IMR-90 (cell line): ENCODE results near the gene LGI4. TPM values are rescaled to one million over a fixed set of nuclear protein-coding genes. Genes with fewer than 3 reads are reported as not detected.

ENCODE experiments used
- ATAC-seq: fragments of 200-7000 bp; cut with Tn5 transposase; 2 replicates; pipeline ENCODE4 v1.9.1; 2020; ENCODE audit warnings: low read depth, mild to moderate bottlenecking, moderate library complexity
- BruUV-seq: library from RNA; stranded (reverse); fragments of 400-500 nt; replicated peaks from 2 replicates; lab custom pipeline; 2021; lab: Mats Ljungman, UMichigan
- CTCF ChIA-PET: fragments of 300-600 bp; formaldehyde crosslinking; extraction: SDS; loops from one replicate; lab custom pipeline; 2021; ENCODE audit warnings: antibody characterized with exemption; lab: Yijun Ruan, JAX
- POLR2A ChIA-PET: fragments of 300-600 bp; sonication (Branson Sonifier 250); formaldehyde crosslinking; loops from one replicate; lab custom pipeline; 2022; ENCODE audit warnings: antibody characterized with exemption; ENCODE audit not compliant: unreplicated experiment; lab: Charles Lee
- DNase-seq: peaks from one replicate; pipeline ENCODE4 v3.0.0; 2013
- H2AFZ ChIP-seq: replicated peaks from 2 replicates; pipeline ENCODE3; 2013; ENCODE audit warnings: low read length, mild to moderate bottlenecking; ENCODE audit not compliant: poor library complexity
- H2AK5ac ChIP-seq: 2 replicates; pipeline ENCODE4 v1.6.1; 2013; ENCODE audit warnings: low read depth, low read length, inconsistent platforms
- H2AK9ac ChIP-seq: replicated peaks from 2 replicates; pipeline ENCODE3; 2013; ENCODE audit warnings: mild to moderate bottlenecking, low read depth, low read length, moderate library complexity; ENCODE audit not compliant: poor library complexity
- H2BK120ac ChIP-seq: 2 replicates; pipeline ENCODE4 v1.6.1; 2013; ENCODE audit warnings: low read depth, low read length, inconsistent platforms
- H2BK15ac ChIP-seq: 3 replicates; pipeline ENCODE4 v1.6.1; 2013; ENCODE audit warnings: low read depth, low read length, inconsistent platforms
- H2BK20ac ChIP-seq: 2 replicates; pipeline ENCODE4 v1.6.1; 2013; ENCODE audit warnings: low read depth, mild to moderate bottlenecking, inconsistent platforms, low read length, moderate library complexity
- H2BK5ac ChIP-seq: 2 replicates; pipeline ENCODE4 v1.6.1; 2013; ENCODE audit warnings: mild to moderate bottlenecking, low read depth, low read length, inconsistent platforms; ENCODE audit not compliant: poor library complexity, severe bottlenecking
- H3K14ac ChIP-seq: replicated peaks from 2 replicates; pipeline ENCODE4 v1.6.1; 2013; ENCODE audit warnings: low read depth, low read length, inconsistent platforms
- H3K18ac ChIP-seq: 2 replicates; pipeline ENCODE4 v1.6.1; 2013; ENCODE audit warnings: low read depth, low read length, control low read depth
- H3K23ac ChIP-seq: 2 replicates; pipeline ENCODE4 v1.6.1; 2013; ENCODE audit warnings: low read depth, low read length, inconsistent platforms
- H3K27ac ChIP-seq: 2 replicates; pipeline ENCODE4 v1.5.1; 2013; ENCODE audit warnings: mild to moderate bottlenecking, control low read depth, low read length; ENCODE audit not compliant: insufficient read depth
- H3K27me3 ChIP-seq: 2 replicates; pipeline ENCODE4 v1.6.1; 2013; ENCODE audit warnings: low read length; ENCODE audit not compliant: control insufficient read depth, insufficient read depth
- H3K36me3 ChIP-seq: 2 replicates; pipeline ENCODE4 v1.6.1; 2013; ENCODE audit warnings: low read length, mixed read lengths; ENCODE audit not compliant: control insufficient read depth, insufficient read depth
- H3K4ac ChIP-seq: 2 replicates; pipeline ENCODE4 v1.6.1; 2013; ENCODE audit warnings: low read depth, low read length, inconsistent platforms
- H3K4me1 ChIP-seq: 2 replicates; pipeline ENCODE4 v1.6.1; 2013; ENCODE audit warnings: low read length, mixed read lengths; ENCODE audit not compliant: control insufficient read depth, insufficient read depth
- H3K4me2 ChIP-seq: 2 replicates; pipeline ENCODE4 v1.6.1; 2013; ENCODE audit warnings: low read depth, mild to moderate bottlenecking, control low read depth, low read length, moderate library complexity
- H3K4me3 ChIP-seq: 2 replicates; pipeline ENCODE4 v1.5.1; 2013; ENCODE audit warnings: low read depth, mild to moderate bottlenecking, control low read depth, low read length, moderate library complexity; ENCODE audit not compliant: insufficient read depth
- H3K56ac ChIP-seq: 2 replicates; pipeline ENCODE4 v1.6.1; 2013; ENCODE audit warnings: low read length, inconsistent platforms; ENCODE audit not compliant: insufficient read depth; ENCODE audit errors: extremely low read depth
- H3K79me1 ChIP-seq, 2 experiments: 2 replicates each; pipeline ENCODE4 v1.6.1; 2013; ENCODE audit warnings: low read length in 2 of 2, inconsistent platforms in 1 of 2, low read depth in 1 of 2
- H3K9ac ChIP-seq: 2 replicates; pipeline ENCODE4 v1.6.1; 2013; ENCODE audit warnings: low read depth, low read length, control low read depth
- H3K9me1 ChIP-seq: 2 replicates; pipeline ENCODE4 v1.6.1; 2013; ENCODE audit warnings: low read length, inconsistent platforms; ENCODE audit not compliant: insufficient read depth
- H3K9me3 ChIP-seq: 2 replicates; pipeline ENCODE4 v1.6.1; 2013; ENCODE audit warnings: low read length; ENCODE audit not compliant: control insufficient read depth, insufficient read depth
- H4K20me1 ChIP-seq: 2 replicates; pipeline ENCODE4 v1.6.1; 2013; ENCODE audit warnings: low read length, inconsistent platforms; ENCODE audit not compliant: insufficient read depth
- H4K5ac ChIP-seq: 2 replicates; pipeline ENCODE4 v1.6.1; 2013; ENCODE audit warnings: mild to moderate bottlenecking, low read depth, low read length, control low read depth
- H4K8ac ChIP-seq, 2 experiments: 2 replicates each; pipeline ENCODE4 v1.6.1; 2013; ENCODE audit warnings: low read depth in 2 of 2, low read length in 2 of 2, control low read depth in 1 of 2, inconsistent platforms in 1 of 2
- H4K91ac ChIP-seq: 2 replicates; pipeline ENCODE4 v1.6.1; 2013; ENCODE audit warnings: low read depth, low read length, inconsistent platforms; ENCODE audit not compliant: insufficient read depth
- BHLHE40 ChIP-seq: fragments of 150-350 bp; IDR thresholded peaks from 2 replicates; pipeline ENCODE4 v1.6.1; 2016; ENCODE audit warnings: mild to moderate bottlenecking, low read depth, low read length
- CEBPB ChIP-seq: IDR thresholded peaks from 2 replicates; pipeline ENCODE4 v1.6.1; 2012; ENCODE audit warnings: low read depth, low read length, improper control_type of control experiment
- CHD1 ChIP-seq: IDR thresholded peaks from 2 replicates; pipeline ENCODE4 v1.6.1; 2012; ENCODE audit warnings: low read depth, low read length, improper control_type of control experiment
- CTCF ChIP-seq: conservative IDR thresholded peaks from 2 replicates; pipeline ENCODE4 v1.5.1; 2012; ENCODE audit warnings: mild to moderate bottlenecking, low read depth, low read length, improper control_type of control experiment
- FOS ChIP-seq: fragments of 150-350 bp; IDR thresholded peaks from 2 replicates; pipeline ENCODE4 v1.6.1; 2016; ENCODE audit warnings: low read depth, low read length
- MAFK ChIP-seq: IDR thresholded peaks from 2 replicates; pipeline ENCODE4 v1.6.1; 2012; ENCODE audit warnings: low read depth, low read length, improper control_type of control experiment
- MAZ ChIP-seq: IDR thresholded peaks from 2 replicates; pipeline ENCODE4 v1.6.1; 2012; ENCODE audit warnings: low read depth, mild to moderate bottlenecking, low read length, improper control_type of control experiment, moderate library complexity, borderline replicate concordance
- MXI1 ChIP-seq: IDR thresholded peaks from 2 replicates; pipeline ENCODE4 v1.6.1; 2012; ENCODE audit warnings: low read depth, mild to moderate bottlenecking, low read length, moderate library complexity, borderline replicate concordance
- NFE2L2 ChIP-seq: fragments of 150-350 bp; IDR thresholded peaks from 2 replicates; pipeline ENCODE4 v1.6.1; 2016; ENCODE audit warnings: low read depth, mild to moderate bottlenecking, low read length
- POLR2A ChIP-seq: IDR thresholded peaks from 2 replicates; pipeline ENCODE4 v1.6.1; 2012; ENCODE audit warnings: mild to moderate bottlenecking, low read depth, low read length
- RAD21 ChIP-seq: IDR thresholded peaks from 2 replicates; pipeline ENCODE4 v1.6.1; 2012; ENCODE audit warnings: low read length, improper control_type of control experiment
- RCOR1 ChIP-seq: IDR thresholded peaks from 2 replicates; pipeline ENCODE4 v1.6.1; 2012; ENCODE audit warnings: mild to moderate bottlenecking, low read length, improper control_type of control experiment; ENCODE audit not compliant: insufficient replicate concordance
- RFX5 ChIP-seq: IDR thresholded peaks from 2 replicates; pipeline ENCODE4 v1.8.0; 2012; ENCODE audit warnings: low read depth, mild to moderate bottlenecking, low read length, moderate library complexity
- SMC3 ChIP-seq: fragments of 150-350 bp; IDR thresholded peaks from 2 replicates; pipeline ENCODE4 v1.6.1; 2016; ENCODE audit warnings: low read depth, mild to moderate bottlenecking, antibody characterized with exemption, low read length, moderate library complexity
- USF2 ChIP-seq: fragments of 150-350 bp; IDR thresholded peaks from 2 replicates; pipeline ENCODE4 v1.6.1; 2017; ENCODE audit warnings: mild to moderate bottlenecking, antibody characterized with exemption, low read length, low read depth
- WGBS, 2 experiments: methylation state at CpG; one replicate each; pipeline versions ENCODE4 v1.1.5 to v1.1.7; 2013; ENCODE audit warnings: missing lambda C conversion rate in 2 of 2; ENCODE audit not compliant: insufficient read length in 1 of 2; ENCODE audit errors: extremely low coverage in 2 of 2; 5-methylcytosine and 5-hydroxymethylcytosine counted together
- dilution Hi-C: fragments of 300-500 bp; cut with HindIII; formaldehyde crosslinking; loops from one replicate; pipeline ENCODE4 v1.14.3; 2018; ENCODE audit warnings: low sequenced_read_pairs; ENCODE audit not compliant: unreplicated experiment
- in situ Hi-C: fragments of 300-500 bp; cut with MboI; formaldehyde crosslinking; loops from 3 replicates; pipeline ENCODE4 v1.14.3; 2019; ENCODE audit warnings: low sequenced_read_pairs, inconsistent platforms, mixed read lengths
- intact Hi-C: fragments of 100-400 bp; cut with micrococcal nuclease; formaldehyde crosslinking; loops from 2 replicates; pipeline ENCODE4 v1.10.0; 2022
- polyA plus RNA-seq, 3 experiments: library from polyadenylated mRNA; depleted of rRNA; stranded (reverse); fragments of >200 nt; gene quantifications; 2 replicates each; pipeline ENCODE4 v1.2.3, GENCODE V29; 2012; ENCODE audit warnings: low replicate concordance in 1 of 3
- total RNA-seq: library from RNA; depleted of rRNA; stranded (reverse); fragments of >200 nt; gene quantifications from 2 replicates; pipeline ENCODE4 v1.2.3, GENCODE V29; 2012

Gene LGI4
- total and polyA plus RNA-seq, 2 of the 4 experiments (the other 2 are of a cell fraction) = 0.10 TPM; not detected in 1

- POLR2A ChIA-PET = no interaction called here
- intact Hi-C loops (no loop called here), in situ Hi-C loops (no loop called here), dilution Hi-C loops (no loop called here)
- DNase-seq (no peak), ATAC-seq (no peak)
- Histone ChIP-seq H3K18ac (no peak overlapping the region), H3K27ac (no peak overlapping the region), H3K4me2 (no peak overlapping the region), H3K23ac (no peak overlapping the region), H3K9ac (no peak overlapping the region), H2BK20ac (no peak overlapping the region), H4K91ac (no peak overlapping the region), H4K20me1 (no peaks in the 10 kb centered on the region), H2BK120ac (no peak overlapping the region), H3K9me1 (no peaks in the 10 kb centered on the region), H3K4me1 (no peaks in the 10 kb centered on the region), H2BK5ac (no peak overlapping the region), H3K4ac (no peak overlapping the region), H2AK5ac (no peak overlapping the region), H4K8ac (no peak overlapping the region), H4K5ac (no peak overlapping the region), H3K4me3 (no peak overlapping the region), H3K79me1 (no peaks in the 10 kb centered on the region), H2AFZ (peak overlapping the region; percentile 43), H3K56ac (no peak overlapping the region), H3K14ac (no peak overlapping the region), H3K9me3 (peaks cover 1% of the 10 kb centered on the region; the same call in 1 of the 2 replicates), H3K36me3 (no peaks in the 10 kb centered on the region), H2AK9ac (no peak overlapping the region), H2BK15ac (no peak overlapping the region), H3K27me3 (no peaks in the 10 kb centered on the region; the same call in 1 of the 2 replicates)
- BruUV-seq = no TSS peak
- CTCF ChIA-PET = interaction anchor here (0.8 to 1.0 kb wide), 2 partner anchors 9 to 11 kb away, joined by 3 read pairs; no protein-coding TSS in a partner anchor
- WGBS, 2 experiments = 53% methylated on average over 11 of the region's 16 CpGs; no CpG with 5 or more reads in 1 of the 2 experiments
- no peak for TF ChIP-seq CTCF
- no peak for TF ChIP-seq RAD21
- no peak for TF ChIP-seq RCOR1
- TF ChIP-seq RFX5 = no peak
- TF ChIP-seq POLR2A = no peak
- no peak for TF ChIP-seq SMC3
- TF ChIP-seq MAFK = no peak
- TF ChIP-seq USF2 = no peak
- no peak for TF ChIP-seq BHLHE40
- TF ChIP-seq FOS = no peak
- TF ChIP-seq CEBPB = no peak
- no peak for TF ChIP-seq CHD1
- no peak for TF ChIP-seq NFE2L2
- TF ChIP-seq MAZ = no peak
- TF ChIP-seq MXI1 = no peak
Measured at GRCh38 chr19:35100588-35101533, 34.0 kb downstream of the LGI4 start.
